ENCODE results near the gene SAC3D1.
A peak's percentile ranks its signal among the peaks of the same experiment; 100 is the strongest.
"Not testable (repeated sequence)": the region's sequence is repeated elsewhere in the genome, so short reads cannot be mapped to it uniquely, and the experiment has no call there.

The SAC3D1 gene

GRCh38 chr11:65013888-65014725 lies 26.9 kb upstream of the SAC3D1 start, which contains the start of gene ARL2:
ARL2 (plus strand) TSS chr11:65014160; CDS start chr11:65014208, 48 bp downstream.
- DNase-seq (ENCODE audit: insufficient read length, low spot score) (peak; percentile 92), FAIRE-seq (no peak)
- peak; percentile 45 for TF ChIP-seq CTCF (IDR thresholded peaks at IDR 0.05; ENCODE audit: insufficient read depth, missing control alignments)

GRCh38 chr11:65014726-65015227 lies 26.2 kb upstream of the SAC3D1 start:
- TF ChIP-seq CTCF (IDR thresholded peaks at IDR 0.05; ENCODE audit: insufficient read depth, missing control alignments), result no peak
- no peak for DNase-seq (ENCODE audit: insufficient read length, low spot score)
- FAIRE-seq, result no peak

GRCh38 chr11:65016705-65017104 lies 24.3 kb upstream of the SAC3D1 start:
- DNase-seq (ENCODE audit: insufficient read length, low spot score) (no peak), FAIRE-seq (no peak)
- TF ChIP-seq CTCF (IDR thresholded peaks at IDR 0.05; ENCODE audit: insufficient read depth, missing control alignments), result no peak

GRCh38 chr11:65017937-65018336 lies 23.1 kb upstream of the SAC3D1 start:
- no peak for TF ChIP-seq CTCF (IDR thresholded peaks at IDR 0.05; ENCODE audit: insufficient read depth, missing control alignments)
- FAIRE-seq, result no peak
- no peak for DNase-seq (ENCODE audit: insufficient read length, low spot score)

GRCh38 chr11:65019824-65020223 lies 21.2 kb upstream of the SAC3D1 start:
- no peak for DNase-seq (ENCODE audit: insufficient read length, low spot score)
- FAIRE-seq, result no peak
- TF ChIP-seq CTCF (IDR thresholded peaks at IDR 0.05; ENCODE audit: insufficient read depth, missing control alignments), result no peak

GRCh38 chr11:65021003-65021402 lies 20.0 kb upstream of the SAC3D1 start:
- no peak for TF ChIP-seq CTCF (IDR thresholded peaks at IDR 0.05; ENCODE audit: insufficient read depth, missing control alignments)
- DNase-seq (ENCODE audit: insufficient read length, low spot score), result no peak
- no peak for FAIRE-seq

- TF ChIP-seq CTCF (IDR thresholded peaks at IDR 0.05; ENCODE audit: insufficient read depth, missing control alignments), result no peak
- DNase-seq (ENCODE audit: insufficient read length, low spot score), result no peak
- no peak for FAIRE-seq
Observed at GRCh38 chr11:65021509-65021908, 19.5 kb upstream of the SAC3D1 start.

GRCh38 chr11:65023502-65023901 lies 17.5 kb upstream of the SAC3D1 start:
- FAIRE-seq; DNase-seq (ENCODE audit: insufficient read length, low spot score): not testable (repeated sequence)
